ENCODE data around the gene SLC38A2. TPM values are rescaled to one million over a fixed set of nuclear protein-coding genes. Genes with fewer than 3 reads are reported as not detected.

SLC38A2 gene
- total RNA-seq, 1 experiment from 2014 or later, result 453 TPM

GRCh38 chr12:46364300-46364696, 8.3 kb downstream of the SLC38A2 start:
- H3K4me3 Mint-ChIP-seq, result no peak overlapping the region
- Histone ChIP-seq H4K8ac (replicated peaks; ENCODE audit: insufficient read length, low read depth, low read length) (no peak overlapping the region), H3K79me2 (ENCODE audit: insufficient read depth, low read length) (peaks cover 2% of the 10 kb centered on the region; the same call in 1 of the 2 replicates), H4K91ac (ENCODE audit: insufficient read length, low read depth, low read length) (no peak overlapping the region), H3K27ac (ENCODE audit: insufficient read length, low read depth, low read length) (no peak overlapping the region), H3K9ac (ENCODE audit: extremely low read depth, insufficient read length, low read length) (no peak overlapping the region), H2AFZ (ENCODE audit: low read length) (no peak overlapping the region), H3K4me2 (ENCODE audit: insufficient read depth, insufficient read length, low read length) (no peak overlapping the region), H3T11ph (ENCODE audit: low read length) (no peak overlapping the region), H3K9me3 (ENCODE audit: control insufficient read depth, low read depth, low read length) (no peaks in the 10 kb centered on the region), H3K79me1 (ENCODE audit: insufficient read depth, low read depth, low read length, poor library complexity, severe bottlenecking) (peaks cover 4% of the 10 kb centered on the region), H3K18ac (ENCODE audit: insufficient read length, low read depth, low read length) (no peak overlapping the region), H4K5ac (ENCODE audit: insufficient read length, low read depth, low read length) (no peak overlapping the region), H2BK12ac (ENCODE audit: insufficient read length, low read depth, low read length) (no peak overlapping the region), H3K4me1 (ENCODE audit: insufficient read depth, low read length) (no peaks in the 10 kb centered on the region), H3K23me2 (ENCODE audit: insufficient read length, low read depth, low read length, poor library complexity, severe bottlenecking) (no peaks in the 10 kb centered on the region), H4K20me1 (ENCODE audit: control insufficient read depth, insufficient read depth, insufficient read length) (peaks cover 2% of the 10 kb centered on the region), H3K14ac (ENCODE audit: insufficient read depth, low read length) (no peak overlapping the region), H2BK5ac (ENCODE audit: insufficient read length, low read length) (no peak overlapping the region), H3K56ac (ENCODE audit: insufficient read length, low read depth, low read length) (no peak overlapping the region), H3K4ac (ENCODE audit: low read depth, low read length) (no peak overlapping the region), H2BK15ac (ENCODE audit: low read depth, low read length) (no peak overlapping the region), H3K27me3 (ENCODE audit: insufficient read depth, low read length) (no peaks in the 10 kb centered on the region), H2BK120ac (ENCODE audit: low read depth, low read length, poor library complexity, severe bottlenecking) (no peak overlapping the region), H2BK20ac (ENCODE audit: low read depth, low read length, poor library complexity, severe bottlenecking) (no peak overlapping the region), H2AK5ac (ENCODE audit: insufficient read length, low read length) (no peak overlapping the region), H3K23ac (ENCODE audit: insufficient read length, low read depth, low read length) (no peak overlapping the region)
- H3K27ac Mint-ChIP-seq, result peak overlapping the region in 1 of 3 experiments; percentile 74; a peak in 2 of 7 replicates
- no peaks in the 10 kb centered on the region; the same call in 1 of the 2 replicates for H3K27me3 Mint-ChIP-seq (ENCODE audit: low read depth)
- WGBS (ENCODE audit: extremely low coverage, insufficient read length, low lambda C conversion rate), result no CpG with 5 or more reads among the region's 3 CpGs
- TF ChIP-seq CTCF (conservative IDR thresholded peaks at IDR 0.05), result no peak
- H3K4me1 Mint-ChIP-seq, result peaks cover 17 to 28% of the 10 kb centered on the region in 2 experiments
- DNase-seq, result no peak
- H3K36me3 Mint-ChIP-seq (ENCODE audit: insufficient read depth in 1 of 3, low read depth in 3 of 3), result peaks cover 80 to 96% (median 96%) of the 10 kb centered on the region in 3 experiments
- no peaks in the 10 kb centered on the region for H3K9me3 Mint-ChIP-seq
